OCI-LY3 (cell line): ENCODE data around the gene NLRC3.

Experiments used
- H2AFZ ChIP-seq: fragments of 200-600, 300-600 bp; shearing (Covaris generic); 2 replicates; pipeline ENCODE4 v1.6.0; 2014; ENCODE audit warnings: antibody characterized with exemption, low read depth, low read length
- H3K27ac ChIP-seq: fragments of 200-600, 300-600 bp; sonication (generic); 2 replicates; pipeline ENCODE4 v1.5.1; 2014; ENCODE audit warnings: mild to moderate bottlenecking, low read length, moderate library complexity, mixed read lengths
- H3K27me3 ChIP-seq: fragments of 200-600, 300-600 bp; sonication (generic); 2 replicates; pipeline ENCODE4 v1.6.1; 2014; ENCODE audit warnings: low read depth, low read length, mixed read lengths
- H3K36me3 ChIP-seq: fragments of 200-600, 300-600 bp; sonication (generic); replicated peaks from 2 replicates; pipeline ENCODE3; 2014; ENCODE audit warnings: low read depth, low read length, mixed read lengths
- H3K4me1 ChIP-seq: fragments of 300-600, 200-600 bp; sonication (generic); 2 replicates; pipeline ENCODE4 v1.6.1; 2014; ENCODE audit warnings: low read length, mixed read lengths
- H3K4me2 ChIP-seq: fragments of 200-600, 300-600 bp; sonication (generic); 2 replicates; pipeline ENCODE4 v1.6.1; 2014; ENCODE audit warnings: low read length, mixed read lengths
- H3K4me3 ChIP-seq: fragments of 300-600, 200-600 bp; sonication (generic); 2 replicates; pipeline ENCODE4 v1.5.1; 2014; ENCODE audit warnings: antibody characterized with exemption, mild to moderate bottlenecking, low read length, moderate library complexity
- H3K79me2 ChIP-seq: fragments of 300-600, 200-600 bp; shearing (Covaris generic); 2 replicates; pipeline ENCODE4 v1.6.1; 2014; ENCODE audit warnings: mild to moderate bottlenecking, low read length, mixed read lengths
- H3K9ac ChIP-seq: fragments of 300-600, 200-600 bp; shearing (Covaris generic); 2 replicates; pipeline ENCODE4 v1.6.0; 2014; ENCODE audit warnings: mild to moderate bottlenecking, low read length, moderate library complexity
- H3K9me3 ChIP-seq: fragments of 200-600, 300-600 bp; shearing (Covaris generic); 2 replicates; pipeline ENCODE4 v1.6.1; 2014; ENCODE audit warnings: low read length, mixed read lengths; ENCODE audit not compliant: insufficient read depth
- H4K20me1 ChIP-seq: fragments of 200-600, 300-600 bp; sonication (generic); 2 replicates; pipeline ENCODE4 v1.6.1; 2016; ENCODE audit warnings: low read length, mixed read lengths; ENCODE audit not compliant: insufficient read depth
- CTCF ChIP-seq: fragments of 200-600, 300-600 bp; sonication (generic); IDR thresholded peaks from 2 replicates; pipeline ENCODE4 v1.5.1; 2014; ENCODE audit warnings: antibody characterized with exemption, low read length, low read depth
- EZH2phosphoT487 ChIP-seq: fragments of 200-600 bp; shearing (Covaris generic); IDR thresholded peaks from 2 replicates; pipeline ENCODE4 v1.6.1; 2018; ENCODE audit warnings: antibody characterized with exemption, mixed run types, low read depth

NLRC3 gene

GRCh38 chr16:3553138-3553923, 23.9 kb downstream of the NLRC3 start:
- H3K36me3 ChIP-seq: no peaks in the 10 kb centered on the region

GRCh38 chr16:3550851-3551847, 26.1 kb downstream of the NLRC3 start:
- no peaks in the 10 kb centered on the region for H3K9me3 ChIP-seq
- no peak overlapping the region for H3K27ac ChIP-seq
- no peak overlapping the region for H2AFZ ChIP-seq
- no peaks in the 10 kb centered on the region for H4K20me1 ChIP-seq
- TF ChIP-seq EZH2phosphoT487: no peak
- no peak for TF ChIP-seq CTCF
- no peak overlapping the region for H3K9ac ChIP-seq
- H3K4me1 ChIP-seq: no peaks in the 10 kb centered on the region
- H3K79me2 ChIP-seq: no peaks in the 10 kb centered on the region
- H3K27me3 ChIP-seq: no peaks in the 10 kb centered on the region
- H3K4me3 ChIP-seq: no peak overlapping the region
- H3K4me2 ChIP-seq: no peak overlapping the region
- H3K36me3 ChIP-seq: no peaks in the 10 kb centered on the region

More at GRCh38 chr16:3553138-3553923, 23.9 kb downstream of the NLRC3 start:
- Histone ChIP-seq H3K27ac (no peak overlapping the region), H3K9me3 (no peaks in the 10 kb centered on the region), H2AFZ (no peak overlapping the region), H3K27me3 (no peaks in the 10 kb centered on the region), H4K20me1 (no peaks in the 10 kb centered on the region), H3K79me2 (no peaks in the 10 kb centered on the region), H3K4me2 (no peak overlapping the region), H3K4me1 (no peaks in the 10 kb centered on the region), H3K4me3 (no peak overlapping the region), H3K9ac (no peak overlapping the region)
- TF ChIP-seq CTCF (no peak), EZH2phosphoT487 (no peak)

- no peaks in the 10 kb centered on the region for H3K36me3 ChIP-seq
- H2AFZ ChIP-seq: no peak overlapping the region
- no peaks in the 10 kb centered on the region for H3K27me3 ChIP-seq
- H3K9me3 ChIP-seq: no peaks in the 10 kb centered on the region
- H3K4me1 ChIP-seq: no peaks in the 10 kb centered on the region
- no peak overlapping the region for H3K4me3 ChIP-seq
- H3K27ac ChIP-seq: no peak overlapping the region
- H3K9ac ChIP-seq: no peak overlapping the region
- no peaks in the 10 kb centered on the region for H3K79me2 ChIP-seq
- H3K4me2 ChIP-seq: no peak overlapping the region
- TF ChIP-seq EZH2phosphoT487 (no peak), CTCF (no peak)
- H4K20me1 ChIP-seq: no peaks in the 10 kb centered on the region
These were observed 27.3 kb downstream of the NLRC3 start for GRCh38 chr16:3549906-3550305.

- Histone ChIP-seq H2AFZ (no peak overlapping the region), H4K20me1 (no peaks in the 10 kb centered on the region), H3K27me3 (no peaks in the 10 kb centered on the region), H3K36me3 (no peaks in the 10 kb centered on the region), H3K4me3 (no peak overlapping the region), H3K4me1 (no peaks in the 10 kb centered on the region), H3K4me2 (no peak overlapping the region), H3K27ac (no peak overlapping the region), H3K9me3 (no peaks in the 10 kb centered on the region), H3K79me2 (no peaks in the 10 kb centered on the region), H3K9ac (no peak overlapping the region)
- no peak for TF ChIP-seq CTCF
- TF ChIP-seq EZH2phosphoT487: no peak
These were observed 28.3 kb downstream of the NLRC3 start for GRCh38 chr16:3548859-3549258.
